Esophagus (tissue), 2 donors: ENCODE results near the gene MRPL40. TPM values are rescaled to one million over a fixed set of nuclear protein-coding genes. Genes with fewer than 3 reads are reported as not detected.

Experiments
- H3K27ac ChIP-seq, 2 donors: one replicate each; pipeline ENCODE4 v1.5.1; 2013; ENCODE audit warnings: low read depth in 2 of 2, mild to moderate bottlenecking in 2 of 2, inconsistent platforms in 1 of 2, low read length in 1 of 2, moderate library complexity in 1 of 2
- H3K27me3 ChIP-seq, 2 donors: one replicate each; pipeline ENCODE4 v1.6.1; 2013; ENCODE audit warnings: low read length in 2 of 2, control low read depth in 1 of 2, mild to moderate bottlenecking in 1 of 2; ENCODE audit not compliant: insufficient read depth in 2 of 2, control insufficient read depth in 1 of 2
- H3K36me3 ChIP-seq, 2 donors: one replicate each; pipeline ENCODE4 v1.6.1; 2013; ENCODE audit warnings: low read length in 1 of 2; ENCODE audit not compliant: control insufficient read depth in 2 of 2, insufficient read depth in 2 of 2
- H3K4me1 ChIP-seq, 2 donors: one replicate each; pipeline ENCODE4 v1.6.1; 2013; ENCODE audit warnings: low read length in 1 of 2; ENCODE audit not compliant: control insufficient read depth in 2 of 2, insufficient read depth in 2 of 2
- H3K4me3 ChIP-seq, 2 donors: one replicate each; pipeline ENCODE4 v1.5.1; 2013; ENCODE audit warnings: low read length in 2 of 2, mild to moderate bottlenecking in 2 of 2, low read depth in 1 of 2, moderate library complexity in 1 of 2
- H3K9me3 ChIP-seq, 2 donors: one replicate each; pipeline ENCODE4 v1.6.1; 2013; ENCODE audit warnings: mild to moderate bottlenecking in 2 of 2, low read depth in 1 of 2, low read length in 1 of 2, moderate library complexity in 1 of 2; ENCODE audit not compliant: control insufficient read depth in 2 of 2, insufficient read depth in 1 of 2
- WGBS, 2 donors: extraction: QIAGEN DNeasy Blood & Tissue Kit; methylation state at CpG; one replicate each; pipeline ENCODE4 v1.1.7; 2013; 5-methylcytosine and 5-hydroxymethylcytosine counted together
- polyA plus RNA-seq, 2 donors: library from polyadenylated mRNA; stranded (reverse); fragments of 200-250 nt; gene quantifications; one replicate each; pipeline ENCODE4 v1.2.3, GENCODE V29; 2013
- donor health status: healthy with polysubstance abuse.
- donor health status: Bipolar disorder and iron deficiency.

MRPL40 gene
- polyA plus RNA-seq, 2 donors: 27.9 to 46.2 TPM

GRCh38 chr22:19419464-19420178 lies 12.7 kb upstream of the MRPL40 start:
- 73 to 74% methylated on average over 5 of the region's 5 CpGs for WGBS, 2 donors
- Histone ChIP-seq H3K4me1 (peaks cover 0 to 8% of the 10 kb centered on the region in 2 donors), H3K27ac (no peak overlapping the region), H3K36me3 (no peaks in the 10 kb centered on the region), H3K4me3 (no peak overlapping the region), H3K9me3 (no peaks in the 10 kb centered on the region), H3K27me3 (no peaks in the 10 kb centered on the region)

- WGBS, 2 donors: 91 to 93% methylated on average over 6 of the region's 6 CpGs
- Histone ChIP-seq H3K27me3 (no peaks in the 10 kb centered on the region), H3K4me3 (no peak overlapping the region), H3K4me1 (peaks cover 0 to 8% of the 10 kb centered on the region in 2 donors), H3K9me3 (no peaks in the 10 kb centered on the region), H3K27ac (no peak overlapping the region), H3K36me3 (no peaks in the 10 kb centered on the region)
Observed at GRCh38 chr22:19420321-19420720, 12.0 kb upstream of the MRPL40 start.

- Histone ChIP-seq H3K4me1 (peaks cover 0 to 8% of the 10 kb centered on the region in 2 donors), H3K36me3 (no peaks in the 10 kb centered on the region), H3K4me3 (no peak overlapping the region), H3K9me3 (no peaks in the 10 kb centered on the region), H3K27me3 (no peaks in the 10 kb centered on the region), H3K27ac (no peak overlapping the region)
- 85 to 87% methylated on average over 11 of the region's 11 CpGs for WGBS, 2 donors
Observed at GRCh38 chr22:19422440-19423301, 9.7 kb upstream of the MRPL40 start.

- Histone ChIP-seq H3K4me3 (no peak overlapping the region), H3K27ac (no peak overlapping the region), H3K36me3 (no peaks in the 10 kb centered on the region), H3K9me3 (no peaks in the 10 kb centered on the region), H3K27me3 (no peaks in the 10 kb centered on the region), H3K4me1 (peaks cover 0 to 8% of the 10 kb centered on the region in 2 donors)
- 80 to 81% methylated on average over 3 of the region's 3 CpGs for WGBS, 2 donors
Observed at GRCh38 chr22:19424186-19424500, 8.2 kb upstream of the MRPL40 start.

GRCh38 chr22:19429950-19430889 lies 2.1 kb upstream of the MRPL40 start:
- no peaks in the 10 kb centered on the region for H3K27me3 ChIP-seq
- peak overlapping the region in 1 of 2 donors; percentile 97 for H3K27ac ChIP-seq
- H3K9me3 ChIP-seq: no peaks in the 10 kb centered on the region
- 9 to 10% methylated on average over 12 of the region's 12 CpGs for WGBS, 2 donors
- H3K4me1 ChIP-seq: peaks cover 5 to 10% of the 10 kb centered on the region in 2 donors
- H3K4me3 ChIP-seq: peak overlapping the region; percentile 91 to 95
- peaks cover 0 to 7% of the 10 kb centered on the region in 2 donors for H3K36me3 ChIP-seq

GRCh38 chr22:19430890-19431541 lies 1.3 kb upstream of the MRPL40 start:
- Histone ChIP-seq H3K4me1 (peaks cover 5 to 10% of the 10 kb centered on the region in 2 donors), H3K36me3 (peaks cover 0 to 9% of the 10 kb centered on the region in 2 donors)

GRCh38 chr22:19431649-19432132 lies 654 bp upstream of the MRPL40 start, which contains the start of gene HIRA:
Gene HIRA, minus strand, starts transcription at chr22:19431733. Its CDS starts 257 bp downstream, at chr22:19431476.
- H3K9me3 ChIP-seq: no peaks in the 10 kb centered on the region
- H3K36me3 ChIP-seq: peaks cover 0 to 9% of the 10 kb centered on the region in 2 donors
- peak within 1 kb of the TSS; percentile 91 to 95 for H3K4me3 ChIP-seq
- WGBS, 2 donors: 0 to 1% methylated on average over 58 to 66 of the region's 66 CpGs
- peak within 1 kb of the TSS; percentile 95 to 97 for H3K27ac ChIP-seq
- H3K27me3 ChIP-seq: no peaks in the 10 kb centered on the region
- H3K4me1 ChIP-seq: peaks cover 5 to 10% of the 10 kb centered on the region in 2 donors

More at GRCh38 chr22:19430890-19431541, 1.3 kb upstream of the MRPL40 start:
- H3K4me3 ChIP-seq: peak overlapping the region; percentile 91 to 95
- H3K27me3 ChIP-seq: no peaks in the 10 kb centered on the region
- no peaks in the 10 kb centered on the region for H3K9me3 ChIP-seq
- peak overlapping the region; percentile 95 to 97 for H3K27ac ChIP-seq
- 0 to 1% methylated on average over 32 to 53 of the region's 53 CpGs for WGBS, 2 donors

GRCh38 chr22:19434401-19434800 lies 2.1 kb downstream of the MRPL40 start:
- H3K27me3 ChIP-seq: no peaks in the 10 kb centered on the region
- no peak overlapping the region for H3K27ac ChIP-seq
- WGBS, 2 donors: 89 to 92% methylated on average over 7 of the region's 7 CpGs
- H3K36me3 ChIP-seq: peaks cover 0 to 9% of the 10 kb centered on the region in 2 donors
- peaks cover 5 to 10% of the 10 kb centered on the region in 2 donors for H3K4me1 ChIP-seq
- no peak overlapping the region for H3K4me3 ChIP-seq
- H3K9me3 ChIP-seq: no peaks in the 10 kb centered on the region
